Measurements from ENCODE around the gene TSC22D3.

DNA sequence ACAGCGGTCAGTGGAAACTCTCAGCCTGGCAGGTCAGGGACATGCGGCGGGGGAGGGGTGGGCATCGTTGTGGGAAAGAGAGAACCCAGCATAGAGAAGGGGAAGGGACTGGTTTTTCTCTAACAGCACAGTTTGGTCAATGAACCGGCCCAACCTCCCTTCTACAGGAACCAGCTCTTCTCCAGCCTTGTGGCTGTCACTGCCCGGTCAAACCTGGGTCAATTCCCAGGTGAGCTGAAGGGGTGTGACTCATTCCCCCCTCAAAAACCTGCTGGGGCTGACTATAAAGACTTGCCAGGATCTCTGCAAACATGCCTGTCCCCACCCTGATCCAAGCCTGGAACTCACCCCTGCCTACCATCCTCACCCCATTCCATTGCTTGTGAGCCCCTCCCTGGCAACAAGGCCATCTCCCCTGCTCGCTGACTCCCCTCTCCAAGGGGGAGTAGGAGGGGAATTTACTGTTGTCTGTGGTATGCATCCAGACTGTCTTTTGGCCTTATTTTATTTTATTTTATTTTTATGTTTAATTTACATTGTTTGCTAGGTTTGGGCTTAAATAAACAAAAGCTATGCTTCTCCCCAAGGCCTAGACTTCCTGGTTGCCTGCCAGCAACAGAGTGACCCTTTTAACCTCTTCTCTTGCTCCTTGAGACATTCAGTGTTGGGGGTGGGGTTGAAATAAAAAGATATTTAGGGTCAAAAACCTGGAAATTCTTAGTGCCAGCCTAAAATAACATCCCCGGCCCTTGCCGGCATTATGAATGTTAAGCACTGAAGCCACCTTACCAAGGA is 49.6 kb downstream of the TSC22D3 start:
- TF ChIP-seq TCF4 (CRISPR knock-in tag; IDR thresholded peaks at IDR 0.05; ENCODE audit: borderline replicate concordance): no peak
- no peak for TF ChIP-seq CREB5 (CRISPR knock-in tag; IDR thresholded peaks at IDR 0.05; ENCODE audit: low read depth)
- TF ChIP-seq, protein P1, sequence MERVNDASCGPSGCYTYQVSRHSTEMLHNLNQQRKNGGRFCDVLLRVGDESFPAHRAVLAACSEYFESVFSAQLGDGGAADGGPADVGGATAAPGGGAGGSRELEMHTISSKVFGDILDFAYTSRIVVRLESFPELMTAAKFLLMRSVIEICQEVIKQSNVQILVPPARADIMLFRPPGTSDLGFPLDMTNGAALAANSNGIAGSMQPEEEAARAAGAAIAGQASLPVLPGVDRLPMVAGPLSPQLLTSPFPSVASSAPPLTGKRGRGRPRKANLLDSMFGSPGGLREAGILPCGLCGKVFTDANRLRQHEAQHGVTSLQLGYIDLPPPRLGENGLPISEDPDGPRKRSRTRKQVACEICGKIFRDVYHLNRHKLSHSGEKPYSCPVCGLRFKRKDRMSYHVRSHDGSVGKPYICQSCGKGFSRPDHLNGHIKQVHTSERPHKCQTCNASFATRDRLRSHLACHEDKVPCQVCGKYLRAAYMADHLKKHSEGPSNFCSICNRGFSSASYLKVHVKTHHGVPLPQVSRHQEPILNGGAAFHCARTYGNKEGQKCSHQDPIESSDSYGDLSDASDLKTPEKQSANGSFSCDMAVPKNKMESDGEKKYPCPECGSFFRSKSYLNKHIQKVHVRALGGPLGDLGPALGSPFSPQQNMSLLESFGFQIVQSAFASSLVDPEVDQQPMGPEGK (CRISPR knock-in tag; IDR thresholded peaks at IDR 0.05; ENCODE audit: borderline replicate concordance): no peak
- TF ChIP-seq CSRNP3 (CRISPR knock-in tag; IDR thresholded peaks at IDR 0.05): no peak
